ENCODE results near the gene TRIOBP.

The TRIOBP gene

DNA sequence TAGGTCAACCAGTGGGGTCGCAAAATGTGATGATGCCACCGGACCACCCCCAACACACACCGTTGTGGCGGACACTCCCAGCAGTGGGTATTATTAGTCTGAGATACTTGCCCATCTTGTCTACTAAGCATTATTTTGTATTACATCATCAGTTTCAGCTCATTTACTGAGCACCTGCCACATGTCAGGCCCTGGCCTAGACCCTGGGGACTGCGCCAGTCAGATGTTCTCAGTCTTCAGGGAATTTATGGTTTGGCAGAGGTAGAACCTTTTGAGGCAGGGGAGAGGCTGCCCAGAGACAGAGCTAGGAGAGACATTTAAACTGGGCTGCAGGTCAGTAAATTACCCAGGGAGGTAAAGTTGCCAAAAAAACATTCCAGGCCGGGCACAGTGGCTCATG lies 67.8 kb downstream of the TRIOBP start:
- H3K4me3 ChIP-seq (ENCODE audit: low read depth, low read length), result no peak overlapping the region
- TF ChIP-seq, protein P1, sequence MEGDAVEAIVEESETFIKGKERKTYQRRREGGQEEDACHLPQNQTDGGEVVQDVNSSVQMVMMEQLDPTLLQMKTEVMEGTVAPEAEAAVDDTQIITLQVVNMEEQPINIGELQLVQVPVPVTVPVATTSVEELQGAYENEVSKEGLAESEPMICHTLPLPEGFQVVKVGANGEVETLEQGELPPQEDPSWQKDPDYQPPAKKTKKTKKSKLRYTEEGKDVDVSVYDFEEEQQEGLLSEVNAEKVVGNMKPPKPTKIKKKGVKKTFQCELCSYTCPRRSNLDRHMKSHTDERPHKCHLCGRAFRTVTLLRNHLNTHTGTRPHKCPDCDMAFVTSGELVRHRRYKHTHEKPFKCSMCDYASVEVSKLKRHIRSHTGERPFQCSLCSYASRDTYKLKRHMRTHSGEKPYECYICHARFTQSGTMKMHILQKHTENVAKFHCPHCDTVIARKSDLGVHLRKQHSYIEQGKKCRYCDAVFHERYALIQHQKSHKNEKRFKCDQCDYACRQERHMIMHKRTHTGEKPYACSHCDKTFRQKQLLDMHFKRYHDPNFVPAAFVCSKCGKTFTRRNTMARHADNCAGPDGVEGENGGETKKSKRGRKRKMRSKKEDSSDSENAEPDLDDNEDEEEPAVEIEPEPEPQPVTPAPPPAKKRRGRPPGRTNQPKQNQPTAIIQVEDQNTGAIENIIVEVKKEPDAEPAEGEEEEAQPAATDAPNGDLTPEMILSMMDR (IDR thresholded peaks at IDR 0.05; ENCODE audit: low read depth, low read length), result no peak

DNA sequence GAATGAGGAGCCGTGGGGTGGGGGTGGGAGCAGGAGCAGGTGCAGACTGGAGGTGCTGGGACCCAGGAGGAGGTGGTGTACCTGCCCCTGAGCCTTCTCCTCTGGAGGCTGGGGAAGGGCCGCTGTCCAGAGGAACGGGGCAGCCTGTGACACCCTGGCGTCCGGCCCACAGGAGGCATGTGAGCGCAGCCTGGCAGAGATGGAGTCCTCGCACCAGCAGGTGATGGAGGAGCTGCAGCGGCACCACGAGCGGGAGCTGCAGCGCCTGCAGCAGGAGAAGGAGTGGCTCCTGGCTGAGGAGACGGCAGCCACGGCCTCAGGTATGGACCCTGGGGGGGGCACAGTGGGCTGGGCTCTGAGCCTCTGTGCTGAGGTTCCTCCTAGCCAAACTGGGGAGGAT lies 68.7 kb downstream of the TRIOBP start:
- H3K4me3 ChIP-seq (ENCODE audit: low read depth, low read length), result no peak overlapping the region
- TF ChIP-seq, protein P1 (IDR thresholded peaks at IDR 0.05; ENCODE audit: low read depth, low read length), result no peak

DNA sequence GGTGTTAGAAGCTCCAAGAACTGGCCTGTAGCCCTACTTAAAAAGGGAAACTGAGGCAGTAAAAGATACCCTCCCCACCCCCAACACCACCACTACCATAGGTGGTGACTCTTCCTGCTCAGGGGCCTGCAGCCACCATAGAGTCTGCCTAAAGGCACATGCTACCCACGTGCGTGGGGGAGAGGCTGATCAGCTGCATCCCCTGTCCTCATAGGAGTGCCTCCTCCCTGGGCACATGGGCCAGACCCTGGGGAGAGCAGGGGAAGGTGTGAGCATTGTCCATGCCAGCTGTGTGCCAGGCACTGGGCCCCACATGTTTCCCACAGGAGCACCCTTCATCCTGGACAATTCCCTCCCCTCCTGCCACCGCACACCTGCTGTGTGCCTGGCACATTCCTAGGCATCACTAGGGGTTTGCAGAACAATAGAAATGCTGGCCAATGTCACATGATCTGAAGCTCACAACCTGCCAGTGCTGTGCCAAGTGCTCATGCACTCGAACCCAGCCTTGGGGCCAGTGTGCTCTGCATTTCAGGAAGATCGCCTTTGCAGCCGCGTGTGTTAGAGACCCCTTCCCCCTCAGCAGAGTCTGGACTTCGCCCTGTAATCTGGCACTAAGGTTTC lies 69.2 kb downstream of the TRIOBP start:
- no peak overlapping the region for H3K4me3 ChIP-seq (ENCODE audit: low read depth, low read length)
- TF ChIP-seq, protein P1 (IDR thresholded peaks at IDR 0.05; ENCODE audit: low read depth, low read length), result no peak

DNA sequence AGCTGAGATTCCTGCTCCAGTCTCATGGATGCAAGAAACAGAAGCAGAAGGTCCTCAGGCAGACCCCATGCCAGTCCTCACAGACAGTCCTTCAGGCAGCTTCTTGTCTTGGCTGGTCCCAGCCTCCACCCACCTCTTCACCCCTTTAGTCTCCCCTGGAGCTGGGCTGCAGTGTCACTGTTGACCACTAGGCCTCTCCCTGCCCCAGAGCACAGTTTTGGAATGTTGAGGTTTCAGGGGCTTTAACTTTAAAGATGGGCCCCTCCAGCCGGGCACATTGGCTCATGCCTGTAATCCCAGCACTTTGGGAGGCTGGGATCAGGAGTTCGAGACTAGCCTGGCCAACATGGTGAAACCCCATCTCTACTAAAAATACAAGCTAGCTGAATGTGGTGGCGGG lies 71.4 kb downstream of the TRIOBP start:
- TF ChIP-seq, protein P1 (IDR thresholded peaks at IDR 0.05; ENCODE audit: low read depth, low read length), result peak; percentile 42; the same call in 1 of the 2 replicates
- H3K4me3 ChIP-seq (ENCODE audit: low read depth, low read length), result no peak overlapping the region

DNA sequence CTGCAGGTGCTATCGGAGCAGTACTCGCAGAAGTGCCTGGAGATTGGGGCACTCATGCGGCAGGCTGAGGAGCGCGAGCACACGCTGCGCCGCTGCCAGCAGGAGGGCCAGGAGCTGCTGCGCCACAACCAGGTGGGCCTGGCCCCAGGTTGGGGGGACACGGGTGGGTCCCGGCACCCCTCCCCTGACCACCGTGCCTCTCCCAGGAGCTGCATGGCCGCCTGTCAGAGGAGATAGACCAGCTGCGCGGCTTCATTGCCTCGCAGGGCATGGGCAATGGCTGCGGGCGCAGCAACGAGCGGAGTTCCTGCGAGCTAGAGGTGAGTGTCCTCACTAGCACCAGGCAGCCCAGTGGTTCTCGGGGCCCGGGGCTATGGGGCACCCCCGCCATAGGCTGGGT lies 72.2 kb downstream of the TRIOBP start:
- TF ChIP-seq, protein P1 (IDR thresholded peaks at IDR 0.05; ENCODE audit: low read depth, low read length), result no peak
- H3K4me3 ChIP-seq (ENCODE audit: low read depth, low read length), result no peak overlapping the region

DNA sequence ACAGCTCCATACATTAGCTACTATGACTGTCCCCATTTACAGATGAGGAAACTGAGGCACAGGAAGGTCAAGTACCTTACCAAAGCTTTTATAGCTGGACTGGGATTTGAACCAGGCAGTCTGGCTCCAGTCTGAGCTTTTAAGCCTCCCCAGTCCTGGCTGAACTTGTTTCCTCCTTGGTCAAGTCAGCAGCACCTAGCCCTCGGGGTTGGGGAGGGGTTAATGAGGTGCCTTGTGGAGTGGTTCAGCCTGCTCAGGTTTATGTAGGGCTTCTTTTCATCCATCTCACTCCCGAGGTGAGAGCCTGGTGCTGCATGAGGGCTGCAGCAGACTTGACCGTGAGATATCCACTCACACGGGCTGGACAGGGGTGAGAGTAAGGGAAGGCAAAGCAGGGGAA lies 74.2 kb downstream of the TRIOBP start:
- H3K4me3 ChIP-seq (ENCODE audit: low read depth, low read length), result no peak overlapping the region
- TF ChIP-seq, protein P1 (IDR thresholded peaks at IDR 0.05; ENCODE audit: low read depth, low read length), result no peak

DNA sequence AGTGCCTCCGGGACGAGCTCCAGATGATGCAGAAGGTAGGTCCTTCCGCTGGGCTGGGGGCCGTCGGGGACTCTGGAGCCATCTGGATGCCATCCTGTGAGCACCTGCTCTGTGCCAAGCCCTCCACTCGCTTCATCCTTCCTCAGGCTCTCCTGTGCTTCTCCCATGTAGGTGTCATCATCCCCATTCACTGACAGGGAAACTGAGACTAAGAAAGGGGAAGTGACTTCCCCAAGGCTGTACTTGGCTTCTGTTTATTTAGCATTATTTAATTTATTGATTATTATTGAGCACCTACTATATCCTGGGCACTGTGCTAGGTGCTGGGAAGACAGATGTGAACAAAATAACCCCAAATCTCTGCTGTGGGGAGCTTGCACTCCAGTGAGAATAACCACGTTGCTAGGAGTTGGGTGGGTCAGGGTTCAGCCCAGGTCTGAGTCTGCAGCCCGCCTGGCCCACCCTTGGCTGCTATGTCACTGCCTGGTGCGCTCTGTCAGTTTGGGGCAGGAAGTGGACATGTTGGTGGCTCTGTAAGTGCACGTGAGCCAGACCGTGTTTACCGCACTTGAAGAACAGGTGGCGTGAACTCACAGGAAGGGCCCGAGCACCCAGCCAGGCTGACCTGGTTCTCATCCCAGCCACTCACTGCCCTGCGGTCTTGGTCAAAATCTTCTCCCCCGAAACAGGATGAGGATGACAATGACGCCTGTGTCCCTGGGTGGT lies 75.0 kb downstream of the TRIOBP start:
- no peak overlapping the region for H3K4me3 ChIP-seq (ENCODE audit: low read depth, low read length)
- TF ChIP-seq, protein P1 (IDR thresholded peaks at IDR 0.05; ENCODE audit: low read depth, low read length), result no peak
